ENCODE measurements around the gene INHA.

The INHA gene

DNA sequence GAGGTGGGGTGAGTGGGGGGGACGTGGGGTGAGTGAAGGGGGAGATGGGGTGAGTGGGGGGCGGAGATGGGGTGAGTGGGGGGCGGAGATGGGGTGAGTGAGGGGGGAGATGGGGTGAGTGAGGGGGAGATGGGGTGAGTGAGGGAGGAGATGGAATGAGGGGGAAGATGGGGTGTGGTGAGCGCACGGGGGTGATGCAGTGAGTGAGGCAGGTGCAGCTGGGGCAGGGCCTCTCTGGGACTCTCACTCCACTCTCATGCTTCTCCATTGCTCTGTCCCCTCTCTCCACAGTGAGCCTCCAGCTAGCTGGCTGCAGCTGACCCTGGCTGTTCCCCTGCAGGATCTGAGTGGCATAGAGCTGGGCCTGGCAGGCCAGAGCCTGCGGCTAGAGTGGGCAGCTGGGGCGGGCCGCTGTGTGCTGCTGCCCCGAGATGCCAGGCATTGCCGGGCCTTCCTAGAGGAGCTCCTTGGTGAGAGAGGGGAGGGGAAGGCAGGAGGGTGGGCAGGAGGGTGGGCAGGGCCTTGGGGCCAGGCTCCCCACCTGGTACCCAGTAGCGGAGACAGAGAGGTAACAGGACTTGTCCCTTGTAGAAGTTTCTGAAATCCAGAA is 41.5 kb downstream of the INHA start:
- no peak for DNase-seq

GRCh38 chr2:219614076-219614860 is 42.2 kb downstream of the INHA start:
- DNase-seq, result no peak

- DNase-seq, result no peak
Observed at GRCh38 chr2:219615036-219615435, 42.9 kb downstream of the INHA start.

DNA sequence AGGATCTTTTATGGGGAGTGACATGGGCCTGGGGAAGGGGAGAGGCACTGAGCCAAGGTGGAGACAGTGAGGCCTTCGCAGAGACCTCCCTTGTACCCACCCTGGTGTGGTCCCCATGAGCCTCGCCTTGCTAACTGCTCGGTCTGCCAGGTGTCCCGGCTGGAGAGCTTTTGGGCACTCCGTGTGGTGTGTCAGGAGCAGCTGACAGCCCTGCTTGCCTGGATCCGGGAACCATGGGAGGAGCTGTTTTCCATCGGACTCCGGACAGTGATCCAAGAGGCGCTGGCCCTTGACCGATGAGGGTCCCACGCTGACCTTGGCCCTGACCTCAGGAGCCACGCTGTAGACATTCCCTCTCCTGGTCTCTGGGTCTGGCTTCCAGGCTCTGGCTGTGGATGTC is 43.8 kb downstream of the INHA start:
- no peak for DNase-seq

- DNase-seq, result no peak
Observed at GRCh38 chr2:219616550-219616949, 44.4 kb downstream of the INHA start.

DNA sequence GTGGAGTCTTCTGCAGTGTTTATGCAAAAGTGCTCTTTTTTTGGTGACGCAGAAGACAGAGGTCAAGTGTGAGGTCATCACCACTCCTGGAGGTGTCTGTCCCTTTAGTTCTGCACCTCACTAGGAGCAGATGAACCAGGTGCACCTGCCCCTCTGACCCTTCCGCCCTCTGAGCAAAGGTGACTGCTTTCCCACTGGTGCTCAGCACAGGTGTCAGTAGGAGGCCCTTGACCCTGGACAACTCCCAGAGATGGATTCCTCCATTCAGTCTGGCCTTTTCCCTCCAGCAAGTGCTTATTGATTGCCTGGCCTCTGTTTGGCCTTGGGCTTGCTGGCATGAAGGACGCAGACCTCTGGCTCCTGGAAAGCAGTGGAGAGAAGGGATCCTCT is 46.6 kb downstream of the INHA start:
- no peak for DNase-seq

GRCh38 chr2:219619235-219619634 is 47.1 kb downstream of the INHA start:
- DNase-seq, result no peak

DNA sequence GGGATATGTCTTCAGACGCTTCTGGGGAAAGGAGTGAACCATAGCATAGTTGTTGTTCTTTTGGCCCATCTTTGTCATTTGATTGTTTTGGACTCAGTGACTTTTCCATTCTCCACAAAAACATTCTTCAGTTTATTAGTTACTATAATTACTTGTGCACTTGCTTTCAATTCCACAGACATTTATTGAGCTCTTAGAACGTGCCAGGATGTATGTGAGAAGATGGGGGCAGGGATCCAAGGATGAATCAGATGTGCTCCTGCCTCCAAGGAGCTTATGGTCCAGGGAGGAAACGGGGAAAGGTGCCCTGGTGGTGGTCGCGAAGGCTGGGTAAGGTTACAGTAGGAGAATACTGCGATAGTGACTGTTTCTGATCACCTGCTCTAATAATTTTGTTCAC is 48.4 kb downstream of the INHA start:
- no peak for DNase-seq

- DNase-seq, result no peak
Observed at GRCh38 chr2:219621935-219622334, 49.8 kb downstream of the INHA start.

DNA sequence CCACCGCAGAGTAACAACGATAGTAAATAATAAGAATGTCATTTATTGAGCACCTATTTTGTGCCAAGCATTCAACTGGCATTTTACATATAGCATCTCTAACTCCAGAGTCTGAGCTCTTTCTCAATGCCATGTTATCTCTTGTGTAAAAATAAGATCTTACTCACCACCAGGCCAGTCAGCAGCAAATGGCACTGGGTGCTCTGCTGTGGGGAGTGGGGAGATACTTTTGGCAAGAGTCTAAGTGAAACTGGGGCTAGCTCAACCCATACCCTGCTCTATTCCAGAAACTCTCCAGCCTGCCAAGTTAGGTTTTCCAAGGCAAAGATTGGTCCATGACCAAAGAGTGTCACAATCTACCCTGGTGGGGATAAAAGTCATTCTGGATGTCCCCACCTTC is 50.4 kb downstream of the INHA start:
- no peak for DNase-seq

GRCh38 chr2:219624565-219624964 is 52.5 kb downstream of the INHA start:
- no peak for DNase-seq

DNA sequence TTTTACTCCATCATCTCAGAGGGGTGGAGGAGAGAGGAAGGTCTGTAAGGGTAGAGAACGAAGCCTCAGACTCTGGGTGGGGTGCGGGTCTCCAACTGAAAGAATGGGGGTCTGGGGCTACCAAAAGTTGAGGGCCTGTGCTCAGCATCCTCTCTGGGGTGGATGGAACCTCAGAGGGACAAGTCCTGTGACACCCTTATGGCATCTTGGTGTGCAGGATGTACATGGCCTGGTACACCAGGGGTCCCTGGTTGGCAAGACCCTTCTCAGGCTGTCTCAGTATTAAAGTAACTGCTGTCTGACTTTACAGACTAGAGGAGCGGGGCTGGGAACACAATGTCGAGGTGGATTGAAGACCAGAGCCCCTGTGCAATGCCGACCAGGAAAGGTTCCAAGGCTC is 53.1 kb downstream of the INHA start:
- no peak for DNase-seq

Measured in activated naive CD4-positive, alpha-beta T cell treated with Interleukin-2 at 50 U/mL for 16 hours (primary cell).